ENCODE measurements around the gene SORCS2. TPM values are rescaled to one million over a fixed set of nuclear protein-coding genes. Genes with fewer than 3 reads are reported as not detected.

Gene SORCS2
- total and polyA plus RNA-seq, 2 of the 4 experiments (the other 2 are of a cell fraction) = 0.36 to 0.62 TPM

DNA sequence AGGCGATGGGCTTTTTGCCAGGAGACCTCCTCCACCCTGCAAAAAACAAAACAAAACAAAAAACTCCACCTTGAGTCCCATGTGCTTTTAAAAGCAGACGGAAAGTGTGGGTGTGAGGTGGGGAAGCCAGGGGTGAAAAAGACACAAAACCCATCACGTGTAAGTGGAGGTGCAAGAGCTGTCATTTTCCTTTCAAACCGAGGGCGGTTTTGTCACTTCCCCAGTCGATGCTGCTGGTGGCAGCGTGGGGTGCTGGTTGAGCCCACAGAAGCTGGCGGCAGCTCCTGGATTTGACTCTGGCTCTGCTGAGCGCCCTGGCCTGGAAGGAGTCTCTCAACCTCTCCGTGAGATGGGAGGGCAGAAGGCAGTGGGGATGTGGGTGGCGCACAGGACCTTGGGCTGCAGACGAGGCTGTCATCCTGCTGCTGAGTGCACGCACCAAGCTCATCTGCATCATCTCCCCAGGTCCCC, 132.3 kb downstream of the SORCS2 start:
- Histone ChIP-seq H4K20me1 (ENCODE audit: insufficient read depth, low read length) (no peaks in the 10 kb centered on the region), H3K4me2 (ENCODE audit: low read depth, low read length) (no peak overlapping the region), H3K18ac (ENCODE audit: low read depth, low read length) (no peak overlapping the region), H3K27ac (ENCODE audit: insufficient read depth, low read length) (no peak overlapping the region), H2BK20ac (ENCODE audit: low read depth, low read length) (no peak overlapping the region), H2AK5ac (ENCODE audit: low read depth, low read length) (no peak overlapping the region), H2BK5ac (ENCODE audit: low read depth, low read length, poor library complexity, severe bottlenecking) (no peak overlapping the region), H3K36me3 (ENCODE audit: control insufficient read depth, insufficient read depth, low read length) (no peaks in the 10 kb centered on the region), H2AK9ac (replicated peaks; ENCODE audit: low read depth, low read length, poor library complexity) (peak overlapping the region; percentile 13), H4K91ac (ENCODE audit: insufficient read depth, low read depth, low read length) (no peak overlapping the region), H3K9ac (ENCODE audit: low read depth, low read length) (no peak overlapping the region), H3K27me3 (ENCODE audit: control insufficient read depth, insufficient read depth, low read length) (peaks cover 17% of the 10 kb centered on the region; the same call in 1 of the 2 replicates), H2BK15ac (ENCODE audit: low read depth, low read length) (no peak overlapping the region), H3K4me1 (ENCODE audit: control insufficient read depth, insufficient read depth, low read length) (peaks cover 6% of the 10 kb centered on the region), H3K4ac (ENCODE audit: low read depth, low read length) (no peak overlapping the region), H4K8ac (ENCODE audit: low read depth in 2 of 2, low read length in 2 of 2) (no peak overlapping the region), H3K14ac (replicated peaks; ENCODE audit: low read depth, low read length) (no peak overlapping the region), H3K79me1 (ENCODE audit: low read depth in 1 of 2, low read length in 2 of 2) (no peaks in the 10 kb centered on the region), H3K23ac (ENCODE audit: low read depth, low read length) (no peak overlapping the region), H2AFZ (replicated peaks; ENCODE audit: low read length, poor library complexity) (no peak overlapping the region), H3K9me3 (ENCODE audit: control insufficient read depth, insufficient read depth, low read length) (peaks cover 2% of the 10 kb centered on the region; the same call in 1 of the 2 replicates), H2BK120ac (ENCODE audit: low read depth, low read length) (no peak overlapping the region), H3K56ac (ENCODE audit: extremely low read depth, insufficient read depth, low read length) (no peak overlapping the region), H3K9me1 (ENCODE audit: insufficient read depth, low read length) (no peaks in the 10 kb centered on the region), H3K4me3 (ENCODE audit: insufficient read depth, low read depth, low read length) (no peak overlapping the region), H4K5ac (ENCODE audit: low read depth, low read length) (no peak overlapping the region)
- DNase-seq (no peak), ATAC-seq (ENCODE audit: low read depth) (no peak)
- in situ Hi-C loops (cut with MboI; ENCODE audit: low sequenced_read_pairs) (no loop called here), dilution Hi-C loops (cut with HindIII; ENCODE audit: low sequenced_read_pairs, unreplicated experiment) (no loop called here), intact Hi-C loops (cut with micrococcal nuclease) (no loop called here)
- 53% methylated on average over 2 of the region's 13 CpGs; no CpG with 5 or more reads in 1 of the 2 experiments for WGBS, 2 experiments (ENCODE audit: extremely low coverage in 2 of 2, insufficient read length in 1 of 2)
- TF ChIP-seq RAD21 (IDR thresholded peaks at IDR 0.05; ENCODE audit: low read length) (no peak), FOS (IDR thresholded peaks at IDR 0.05; ENCODE audit: low read depth, low read length) (no peak), RCOR1 (IDR thresholded peaks at IDR 0.05; ENCODE audit: insufficient replicate concordance, low read length) (no peak), MXI1 (IDR thresholded peaks at IDR 0.05; ENCODE audit: borderline replicate concordance, low read depth, low read length) (no peak), POLR2A (IDR thresholded peaks at IDR 0.05; ENCODE audit: low read depth, low read length) (no peak), CEBPB (IDR thresholded peaks at IDR 0.05; ENCODE audit: low read depth, low read length) (no peak), MAFK (IDR thresholded peaks at IDR 0.05; ENCODE audit: low read depth, low read length) (no peak), SMC3 (IDR thresholded peaks at IDR 0.05; ENCODE audit: low read depth, low read length) (no peak), RFX5 (IDR thresholded peaks at IDR 0.05; ENCODE audit: low read depth, low read length) (no peak), BHLHE40 (IDR thresholded peaks at IDR 0.05; ENCODE audit: low read depth, low read length) (no peak), MAZ (IDR thresholded peaks at IDR 0.05; ENCODE audit: borderline replicate concordance, low read depth, low read length) (no peak), CHD1 (IDR thresholded peaks at IDR 0.05; ENCODE audit: low read depth, low read length) (no peak), ELK1 (IDR thresholded peaks at IDR 0.05; ENCODE audit: borderline replicate concordance, low read depth, low read length) (no peak)
- no TSS peak for BruUV-seq (replicated peaks)
- POLR2A ChIA-PET (ENCODE audit: unreplicated experiment) = no interaction called here
- CTCF ChIA-PET = interaction anchor here (1.3 kb wide), 1 partner anchor 11 kb away, joined by 3 read pairs; no protein-coding TSS in a partner anchor
